GM18499 (cell line): ENCODE measurements around the gene PLVAP.
A peak's percentile ranks its signal among the peaks of the same experiment; 100 is the strongest.

Experiments used
- ATAC-seq: cut with Tn5 transposase; IDR thresholded peaks from one replicate; pipeline ENCODE4 v1.9.1; 2021; ENCODE audit warnings: moderate number of reproducible peaks; ENCODE audit not compliant: insufficient read depth, unreplicated experiment

PLVAP gene

GRCh38 chr19:17305216-17305516 lies 72.0 kb downstream of the PLVAP start:
- ATAC-seq, result no peak

GRCh38 chr19:17304386-17305215 lies 72.5 kb downstream of the PLVAP start:
- ATAC-seq, result no peak

- no peak for ATAC-seq
Measured at GRCh38 chr19:17303940-17304267, 73.2 kb downstream of the PLVAP start.

GRCh38 chr19:17303167-17303939 lies 73.8 kb downstream of the PLVAP start, which contains the start of gene ABHD8:
ABHD8 (minus strand) TSS chr19:17303425; CDS start chr19:17301616, 1,809 bp downstream.
- ATAC-seq, result peak; percentile 30

GRCh38 chr19:17302391-17303166 lies 74.6 kb downstream of the PLVAP start:
- no peak for ATAC-seq
